ENCODE results near the gene GBP1.

The GBP1 gene

GRCh38 chr1:89005286-89006151, 59.5 kb downstream of the GBP1 start:
- DNase-seq, result no peak

Data from HCEC 1CT (cell line).